Activated T-cell treated with anti-CD3 and anti-CD28 coated beads, Interleukin-2, amount 50 U/mL, for 24 hours (primary cell): ENCODE data around the gene CCDC97.
A peak's percentile ranks its signal among the peaks of the same experiment; 100 is the strongest.

Experiments used
- DNase-seq: peaks from one replicate; pipeline ENCODE4 v3.0.0-alpha.2; 2020
- H3K27ac Mint-ChIP-seq: 2 replicates; pipeline ENCODE4 v1.8.0; 2020; ENCODE audit warnings: mild to moderate bottlenecking, mixed read lengths
- H3K27me3 Mint-ChIP-seq: 2 replicates; pipeline ENCODE4 v1.8.0; 2020; ENCODE audit warnings: mixed read lengths
- H3K36me3 Mint-ChIP-seq: 2 replicates; pipeline ENCODE4 v1.8.0; 2020; ENCODE audit warnings: low read depth, mixed read lengths
- H3K4me1 Mint-ChIP-seq: 2 replicates; pipeline ENCODE4 v1.8.0; 2020; ENCODE audit warnings: low read depth, mixed read lengths
- H3K4me3 Mint-ChIP-seq: 2 replicates; pipeline ENCODE4 v1.8.0; 2020; ENCODE audit warnings: mild to moderate bottlenecking, moderate library complexity, mixed read lengths
- H3K9me3 Mint-ChIP-seq: 2 replicates; pipeline ENCODE4 v1.8.0; 2020; ENCODE audit warnings: mixed read lengths

The CCDC97 gene

GRCh38 chr19:41321204-41321599, 11.2 kb downstream of the CCDC97 start:
- peak overlapping the region; percentile 87 for H3K27ac Mint-ChIP-seq
- H3K36me3 Mint-ChIP-seq: peaks cover 88% of the 10 kb centered on the region
- H3K27me3 Mint-ChIP-seq: no peaks in the 10 kb centered on the region
- no peak overlapping the region for H3K4me3 Mint-ChIP-seq
- no peak for DNase-seq
- peaks cover 43% of the 10 kb centered on the region for H3K4me1 Mint-ChIP-seq
- H3K9me3 Mint-ChIP-seq: no peaks in the 10 kb centered on the region

- H3K4me1 Mint-ChIP-seq: peaks cover 49% of the 10 kb centered on the region
- H3K27me3 Mint-ChIP-seq: no peaks in the 10 kb centered on the region
- H3K27ac Mint-ChIP-seq: peak overlapping the region; percentile 87
- H3K36me3 Mint-ChIP-seq: peaks cover 88% of the 10 kb centered on the region
- DNase-seq: no peak
- no peaks in the 10 kb centered on the region for H3K9me3 Mint-ChIP-seq
- no peak overlapping the region for H3K4me3 Mint-ChIP-seq
Observed at GRCh38 chr19:41321600-41322270, 11.8 kb downstream of the CCDC97 start.

GRCh38 chr19:41322451-41322850, 12.5 kb downstream of the CCDC97 start:
- Mint-ChIP-seq H3K27me3 (no peaks in the 10 kb centered on the region), H3K4me1 (peaks cover 53% of the 10 kb centered on the region), H3K4me3 (no peak overlapping the region), H3K36me3 (peaks cover 86% of the 10 kb centered on the region), H3K27ac (peak overlapping the region; percentile 83), H3K9me3 (no peaks in the 10 kb centered on the region)
- no peak for DNase-seq

GRCh38 chr19:41323023-41323422, 13.1 kb downstream of the CCDC97 start:
- DNase-seq: no peak
- H3K4me1 Mint-ChIP-seq: peaks cover 57% of the 10 kb centered on the region
- no peaks in the 10 kb centered on the region for H3K9me3 Mint-ChIP-seq
- peaks cover 83% of the 10 kb centered on the region for H3K36me3 Mint-ChIP-seq
- H3K4me3 Mint-ChIP-seq: no peak overlapping the region
- no peaks in the 10 kb centered on the region for H3K27me3 Mint-ChIP-seq
- H3K27ac Mint-ChIP-seq: peak overlapping the region; percentile 83

- Mint-ChIP-seq H3K36me3 (peaks cover 83% of the 10 kb centered on the region), H3K4me3 (no peak overlapping the region), H3K4me1 (peaks cover 62% of the 10 kb centered on the region), H3K27ac (peak overlapping the region; percentile 87), H3K27me3 (no peaks in the 10 kb centered on the region), H3K9me3 (no peaks in the 10 kb centered on the region)
- no peak for DNase-seq
Observed at GRCh38 chr19:41323430-41324125, 13.6 kb downstream of the CCDC97 start.

GRCh38 chr19:41324231-41324702, 14.3 kb downstream of the CCDC97 start:
- Mint-ChIP-seq H3K36me3 (peaks cover 83% of the 10 kb centered on the region), H3K27ac (peak overlapping the region; percentile 87), H3K9me3 (no peaks in the 10 kb centered on the region), H3K27me3 (no peaks in the 10 kb centered on the region), H3K4me1 (peaks cover 69% of the 10 kb centered on the region), H3K4me3 (no peak overlapping the region)
- no peak for DNase-seq

GRCh38 chr19:41324921-41325639, 15.1 kb downstream of the CCDC97 start:
- peak overlapping the region; percentile 89 for H3K27ac Mint-ChIP-seq
- no peaks in the 10 kb centered on the region for H3K9me3 Mint-ChIP-seq
- peaks cover 75% of the 10 kb centered on the region for H3K36me3 Mint-ChIP-seq
- H3K27me3 Mint-ChIP-seq: no peaks in the 10 kb centered on the region
- peaks cover 69% of the 10 kb centered on the region for H3K4me1 Mint-ChIP-seq
- no peak overlapping the region for H3K4me3 Mint-ChIP-seq
- DNase-seq: no peak

- no peak for DNase-seq
- no peaks in the 10 kb centered on the region for H3K27me3 Mint-ChIP-seq
Observed at GRCh38 chr19:41325640-41325946, 15.6 kb downstream of the CCDC97 start.

GRCh38 chr19:41325947-41326706, 16.2 kb downstream of the CCDC97 start:
- no peak for DNase-seq
- peak overlapping the region; percentile 98 for H3K27ac Mint-ChIP-seq
- H3K36me3 Mint-ChIP-seq: peaks cover 72% of the 10 kb centered on the region

More at GRCh38 chr19:41325640-41325946, 15.6 kb downstream of the CCDC97 start:
- Mint-ChIP-seq H3K9me3 (no peaks in the 10 kb centered on the region), H3K4me3 (no peak overlapping the region), H3K4me1 (peaks cover 74% of the 10 kb centered on the region), H3K36me3 (peaks cover 75% of the 10 kb centered on the region), H3K27ac (peak overlapping the region; percentile 89)

GRCh38 chr19:41327076-41327575, 17.2 kb downstream of the CCDC97 start:
- peaks cover 72% of the 10 kb centered on the region for H3K36me3 Mint-ChIP-seq
- peak overlapping the region; percentile 98 for H3K27ac Mint-ChIP-seq
- no peaks in the 10 kb centered on the region for H3K9me3 Mint-ChIP-seq
- DNase-seq: no peak
- no peaks in the 10 kb centered on the region for H3K27me3 Mint-ChIP-seq
- H3K4me3 Mint-ChIP-seq: peak overlapping the region; percentile 76
- peaks cover 75% of the 10 kb centered on the region for H3K4me1 Mint-ChIP-seq

More at GRCh38 chr19:41325947-41326706, 16.2 kb downstream of the CCDC97 start:
- Mint-ChIP-seq H3K4me3 (peak overlapping the region; percentile 76), H3K27me3 (no peaks in the 10 kb centered on the region), H3K4me1 (peaks cover 73% of the 10 kb centered on the region), H3K9me3 (no peaks in the 10 kb centered on the region)

GRCh38 chr19:41327576-41328156, 17.7 kb downstream of the CCDC97 start:
- Mint-ChIP-seq H3K27ac (peak overlapping the region; percentile 99), H3K4me1 (peaks cover 75% of the 10 kb centered on the region), H3K9me3 (no peaks in the 10 kb centered on the region), H3K4me3 (peak overlapping the region; percentile 77), H3K36me3 (peaks cover 72% of the 10 kb centered on the region), H3K27me3 (no peaks in the 10 kb centered on the region)
- peak; percentile 89 for DNase-seq

GRCh38 chr19:41328157-41328841, 18.3 kb downstream of the CCDC97 start:
- no peaks in the 10 kb centered on the region for H3K27me3 Mint-ChIP-seq
- no peaks in the 10 kb centered on the region for H3K9me3 Mint-ChIP-seq
- peaks cover 70% of the 10 kb centered on the region for H3K36me3 Mint-ChIP-seq
- H3K4me1 Mint-ChIP-seq: peaks cover 71% of the 10 kb centered on the region
- peak overlapping the region; percentile 99 for H3K27ac Mint-ChIP-seq
- peak overlapping the region; percentile 77 for H3K4me3 Mint-ChIP-seq
- no peak for DNase-seq

- Mint-ChIP-seq H3K36me3 (peaks cover 73% of the 10 kb centered on the region), H3K27me3 (no peaks in the 10 kb centered on the region), H3K27ac (peak overlapping the region; percentile 99), H3K4me3 (peak overlapping the region; percentile 77), H3K9me3 (no peaks in the 10 kb centered on the region), H3K4me1 (peaks cover 72% of the 10 kb centered on the region)
- no peak for DNase-seq
Observed at GRCh38 chr19:41328842-41329225, 18.9 kb downstream of the CCDC97 start.
